T-helper 17 cell (primary cell): ENCODE results near the gene SERPINB12. TPM values are rescaled to one million over a fixed set of nuclear protein-coding genes. Genes with fewer than 3 reads are reported as not detected.

Source experiments
- ATAC-seq: fragments of 150-1000 bp; cut with Tn5 transposase; 2 replicates; pipeline ENCODE4 v1.10.0; 2021; ENCODE audit warnings: mild to moderate bottlenecking, moderate library complexity
- DNase-seq, 3 donors: peaks; one replicate each; pipeline versions ENCODE4 v3.0.0 to v3.0.0-alpha.2; 2020 to 2021
- H3K9me3 ChIP-seq: one replicate; pipeline ENCODE4 v1.7.0; 2013; ENCODE audit warnings: low read length, mild to moderate bottlenecking; ENCODE audit not compliant: control insufficient read depth, poor library complexity, severe bottlenecking
- H3K27ac Mint-ChIP-seq: one replicate; pipeline ENCODE4 v1.8.0; 2022; ENCODE audit warnings: mild to moderate bottlenecking, moderate library complexity, mixed read lengths
- H3K27me3 Mint-ChIP-seq: one replicate; pipeline ENCODE4 v1.8.0; 2022; ENCODE audit warnings: mixed read lengths
- H3K36me3 Mint-ChIP-seq: one replicate; pipeline ENCODE4 v1.8.0; 2022; ENCODE audit warnings: low read depth, mixed read lengths
- H3K4me1 Mint-ChIP-seq: one replicate; pipeline ENCODE4 v1.8.0; 2022; ENCODE audit warnings: mild to moderate bottlenecking, mixed read lengths
- H3K4me3 Mint-ChIP-seq: one replicate; pipeline ENCODE4 v1.8.0; 2022; ENCODE audit warnings: mild to moderate bottlenecking, moderate library complexity, mixed read lengths
- total RNA-seq, 4 donors: library from RNA in 2 of 4; stranded (reverse) in 2 of 4; gene quantifications; one replicate each; pipeline ENCODE4 v1.2.3 and lab custom pipeline; 2022 to 2026

The SERPINB12 gene
- total RNA-seq, 2 donors from 2014 or later = not detected

- DNase-seq (no peak), ATAC-seq (no peak)
- Mint-ChIP-seq H3K27ac (no peak overlapping the region), H3K4me3 (no peak overlapping the region), H3K4me1 (no peaks in the 10 kb centered on the region), H3K27me3 (peaks cover 49% of the 10 kb centered on the region), H3K36me3 (peaks cover 2% of the 10 kb centered on the region)
- H3K9me3 ChIP-seq = no peaks in the 10 kb centered on the region
These were observed 21.9 kb downstream of the SERPINB12 start for GRCh38 chr18:63564021-63564420.

DNA sequence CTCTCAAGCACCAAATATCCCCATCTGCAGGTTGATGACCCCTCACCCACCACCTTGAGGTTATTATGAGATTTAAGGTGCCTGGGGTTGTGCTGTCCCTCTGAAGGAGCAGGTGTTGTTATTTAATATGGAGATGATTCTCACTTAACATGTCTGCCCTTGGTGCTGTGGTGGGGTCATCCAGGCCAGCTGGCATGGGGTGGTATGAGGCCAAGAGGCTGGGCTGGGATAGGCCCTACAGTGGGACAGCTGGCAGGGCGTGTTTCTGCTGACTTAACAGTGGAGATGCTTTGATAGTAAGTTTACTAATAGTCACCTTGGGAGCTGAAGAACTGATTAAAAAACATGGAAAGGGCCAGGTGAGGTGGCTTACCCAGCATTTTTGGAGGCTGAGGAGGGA is 22.4 kb downstream of the SERPINB12 start:
- no peaks in the 10 kb centered on the region for H3K9me3 ChIP-seq
- DNase-seq (no peak), ATAC-seq (no peak)
- Mint-ChIP-seq H3K36me3 (peaks cover 2% of the 10 kb centered on the region), H3K27me3 (peaks cover 47% of the 10 kb centered on the region), H3K4me3 (no peak overlapping the region), H3K4me1 (no peaks in the 10 kb centered on the region), H3K27ac (no peak overlapping the region)

- ATAC-seq = no peak
- H3K4me1 Mint-ChIP-seq = no peaks in the 10 kb centered on the region
- H3K36me3 Mint-ChIP-seq = peaks cover 2% of the 10 kb centered on the region
- DNase-seq = no peak
- H3K4me3 Mint-ChIP-seq = no peak overlapping the region
- H3K27me3 Mint-ChIP-seq = peaks cover 60% of the 10 kb centered on the region
- H3K27ac Mint-ChIP-seq = no peak overlapping the region
- no peaks in the 10 kb centered on the region for H3K9me3 ChIP-seq
These were observed 25.1 kb downstream of the SERPINB12 start for GRCh38 chr18:63567276-63567675.

GRCh38 chr18:63567825-63568224 is 25.7 kb downstream of the SERPINB12 start:
- ATAC-seq (no peak), DNase-seq (no peak)
- H3K9me3 ChIP-seq = no peaks in the 10 kb centered on the region
- peaks cover 61% of the 10 kb centered on the region for H3K27me3 Mint-ChIP-seq
- H3K4me1 Mint-ChIP-seq = no peaks in the 10 kb centered on the region
- H3K27ac Mint-ChIP-seq = no peak overlapping the region
- peaks cover 2% of the 10 kb centered on the region for H3K36me3 Mint-ChIP-seq
- no peak overlapping the region for H3K4me3 Mint-ChIP-seq

GRCh38 chr18:63570721-63571120 is 28.6 kb downstream of the SERPINB12 start:
- Mint-ChIP-seq H3K27ac (no peak overlapping the region), H3K4me3 (no peak overlapping the region), H3K27me3 (peaks cover 53% of the 10 kb centered on the region), H3K36me3 (peaks cover 2% of the 10 kb centered on the region), H3K4me1 (no peaks in the 10 kb centered on the region)
- no peaks in the 10 kb centered on the region for H3K9me3 ChIP-seq
- ATAC-seq (no peak), DNase-seq (no peak)

DNA sequence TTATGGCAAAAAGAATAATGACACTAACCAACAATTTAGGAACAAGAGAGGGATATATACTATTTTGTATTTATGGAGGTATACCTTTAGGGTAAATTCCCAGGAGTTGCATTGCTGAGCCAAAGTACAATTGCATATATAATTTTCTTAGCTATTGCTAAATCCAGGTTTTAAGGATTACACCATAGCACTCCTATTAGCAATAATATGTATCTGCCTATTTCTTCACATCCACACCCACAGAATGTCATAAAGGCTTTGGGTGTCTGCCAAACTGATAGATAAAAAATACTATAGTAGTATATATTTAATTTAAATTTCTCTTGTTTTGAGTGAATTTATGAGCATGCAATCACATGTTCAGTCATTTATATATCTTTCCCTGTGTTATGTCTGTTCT is 33.5 kb downstream of the SERPINB12 start:
- no peak for ATAC-seq
- H3K36me3 Mint-ChIP-seq = no peaks in the 10 kb centered on the region
- H3K4me3 Mint-ChIP-seq = no peak overlapping the region
- peaks cover 41% of the 10 kb centered on the region for H3K27me3 Mint-ChIP-seq
- no peaks in the 10 kb centered on the region for H3K9me3 ChIP-seq
- no peak overlapping the region for H3K27ac Mint-ChIP-seq
- DNase-seq = no peak
- no peaks in the 10 kb centered on the region for H3K4me1 Mint-ChIP-seq

DNA sequence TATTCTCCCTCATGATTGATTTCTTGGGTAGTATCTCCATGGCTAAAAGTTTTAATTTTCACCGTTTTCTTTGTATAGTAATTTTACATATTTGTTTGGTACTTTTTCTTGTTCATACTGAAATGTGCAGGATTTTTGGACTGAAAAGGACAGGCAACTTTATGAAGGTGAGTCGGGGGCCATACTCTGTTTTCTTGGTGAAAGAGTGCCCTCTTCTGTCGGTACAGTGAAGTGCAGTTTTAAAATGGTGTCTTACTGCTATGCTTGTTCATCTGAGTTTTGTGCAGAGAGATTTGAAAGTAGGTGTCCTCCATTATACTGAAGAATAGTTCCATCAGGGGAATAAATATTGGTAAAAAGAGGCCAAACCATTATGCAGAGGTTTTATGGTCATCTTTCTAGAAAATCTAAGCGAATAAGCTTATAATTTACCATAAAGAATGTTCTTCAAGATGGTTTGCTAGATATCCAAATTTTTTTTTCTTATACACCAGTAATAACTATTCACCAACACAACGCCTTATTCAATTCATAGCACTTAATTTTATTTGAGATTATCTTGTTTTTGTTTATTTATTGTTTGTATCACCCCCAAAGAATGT is 36.3 kb downstream of the SERPINB12 start:
- H3K4me1 Mint-ChIP-seq = no peaks in the 10 kb centered on the region
- H3K27ac Mint-ChIP-seq = no peak overlapping the region
- no peaks in the 10 kb centered on the region for H3K36me3 Mint-ChIP-seq
- H3K9me3 ChIP-seq = no peaks in the 10 kb centered on the region
- peaks cover 40% of the 10 kb centered on the region for H3K27me3 Mint-ChIP-seq
- DNase-seq = no peak
- ATAC-seq = no peak
- H3K4me3 Mint-ChIP-seq = no peak overlapping the region

DNA sequence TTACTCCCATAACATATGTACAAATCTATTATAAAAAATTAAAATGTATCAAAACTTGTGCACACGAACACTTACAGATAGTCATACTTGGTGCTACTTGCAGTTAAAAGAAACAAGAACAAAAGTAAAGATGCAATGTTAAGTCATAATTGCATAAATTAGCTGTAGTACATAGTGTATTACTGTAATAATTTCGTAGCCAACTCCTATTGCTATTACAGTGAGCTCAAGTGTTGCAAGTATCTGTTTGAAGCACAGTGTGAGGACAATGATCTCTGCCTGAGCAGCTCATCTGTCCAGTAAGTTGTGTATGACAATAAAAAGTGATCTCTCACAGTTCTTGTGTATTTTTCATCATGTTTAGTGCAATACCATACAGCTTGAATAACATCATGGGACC is 37.4 kb downstream of the SERPINB12 start:
- H3K27ac Mint-ChIP-seq = no peak overlapping the region
- H3K36me3 Mint-ChIP-seq = no peaks in the 10 kb centered on the region
- H3K4me1 Mint-ChIP-seq = no peaks in the 10 kb centered on the region
- ATAC-seq (no peak), DNase-seq (no peak)
- H3K27me3 Mint-ChIP-seq = peaks cover 45% of the 10 kb centered on the region
- no peaks in the 10 kb centered on the region for H3K9me3 ChIP-seq
- no peak overlapping the region for H3K4me3 Mint-ChIP-seq

- ATAC-seq = no peak
- Mint-ChIP-seq H3K4me1 (peaks cover 2% of the 10 kb centered on the region), H3K4me3 (no peak overlapping the region), H3K36me3 (no peaks in the 10 kb centered on the region), H3K27me3 (peaks cover 29% of the 10 kb centered on the region), H3K27ac (no peak overlapping the region)
- H3K9me3 ChIP-seq = no peaks in the 10 kb centered on the region
- no peak for DNase-seq
These were observed 43.8 kb downstream of the SERPINB12 start for GRCh38 chr18:63585988-63586387.

DNA sequence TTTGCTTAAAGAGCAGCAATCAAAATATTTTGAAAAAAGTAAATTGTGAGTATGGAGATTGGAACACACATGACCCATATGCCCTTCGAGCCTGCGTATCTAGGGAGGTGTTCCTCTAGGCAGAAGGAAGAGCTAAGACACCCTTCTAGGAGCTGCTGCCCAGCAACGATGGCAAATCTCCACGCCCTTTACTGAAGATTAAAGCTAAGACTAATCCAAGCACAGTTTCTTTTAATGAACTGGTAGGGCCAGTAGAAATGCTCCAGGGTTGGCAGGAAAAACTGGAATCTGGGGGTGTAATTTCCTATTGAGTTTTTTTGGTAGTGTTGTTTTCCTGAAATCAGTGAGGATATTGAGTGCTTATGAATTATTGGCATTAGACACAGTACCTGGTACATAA is 44.3 kb downstream of the SERPINB12 start:
- ATAC-seq (no peak), DNase-seq (no peak)
- Mint-ChIP-seq H3K4me1 (peaks cover 2% of the 10 kb centered on the region), H3K27ac (no peak overlapping the region), H3K27me3 (peaks cover 24% of the 10 kb centered on the region), H3K36me3 (no peaks in the 10 kb centered on the region), H3K4me3 (no peak overlapping the region)
- no peaks in the 10 kb centered on the region for H3K9me3 ChIP-seq

GRCh38 chr18:63586966-63587365 is 44.8 kb downstream of the SERPINB12 start, which contains the start of gene SERPINB13:
SERPINB13 (plus strand) TSS chr18:63587343; CDS start chr18:63588668, 1,325 bp downstream.
- H3K4me3 Mint-ChIP-seq = no peak within 1 kb of the TSS
- H3K27me3 Mint-ChIP-seq = peaks cover 22% of the 10 kb centered on the region
- no peaks in the 10 kb centered on the region for H3K9me3 ChIP-seq
- ATAC-seq (no peak), DNase-seq (no peak)
- H3K36me3 Mint-ChIP-seq = no peaks in the 10 kb centered on the region
- H3K4me1 Mint-ChIP-seq = peaks cover 2% of the 10 kb centered on the region
- no peak within 1 kb of the TSS for H3K27ac Mint-ChIP-seq

GRCh38 chr18:63588909-63589308 is 46.7 kb downstream of the SERPINB12 start:
- Mint-ChIP-seq H3K4me3 (no peak overlapping the region), H3K36me3 (no peaks in the 10 kb centered on the region)

GRCh38 chr18:63590373-63590772 is 48.2 kb downstream of the SERPINB12 start:
- ATAC-seq = no peak

More at GRCh38 chr18:63588909-63589308, 46.7 kb downstream of the SERPINB12 start:
- H3K9me3 ChIP-seq = no peaks in the 10 kb centered on the region
- DNase-seq = no peak
- H3K4me1 Mint-ChIP-seq = peaks cover 2% of the 10 kb centered on the region
- no peak for ATAC-seq
- H3K27ac Mint-ChIP-seq = no peak overlapping the region
- H3K27me3 Mint-ChIP-seq = peaks cover 30% of the 10 kb centered on the region

DNA sequence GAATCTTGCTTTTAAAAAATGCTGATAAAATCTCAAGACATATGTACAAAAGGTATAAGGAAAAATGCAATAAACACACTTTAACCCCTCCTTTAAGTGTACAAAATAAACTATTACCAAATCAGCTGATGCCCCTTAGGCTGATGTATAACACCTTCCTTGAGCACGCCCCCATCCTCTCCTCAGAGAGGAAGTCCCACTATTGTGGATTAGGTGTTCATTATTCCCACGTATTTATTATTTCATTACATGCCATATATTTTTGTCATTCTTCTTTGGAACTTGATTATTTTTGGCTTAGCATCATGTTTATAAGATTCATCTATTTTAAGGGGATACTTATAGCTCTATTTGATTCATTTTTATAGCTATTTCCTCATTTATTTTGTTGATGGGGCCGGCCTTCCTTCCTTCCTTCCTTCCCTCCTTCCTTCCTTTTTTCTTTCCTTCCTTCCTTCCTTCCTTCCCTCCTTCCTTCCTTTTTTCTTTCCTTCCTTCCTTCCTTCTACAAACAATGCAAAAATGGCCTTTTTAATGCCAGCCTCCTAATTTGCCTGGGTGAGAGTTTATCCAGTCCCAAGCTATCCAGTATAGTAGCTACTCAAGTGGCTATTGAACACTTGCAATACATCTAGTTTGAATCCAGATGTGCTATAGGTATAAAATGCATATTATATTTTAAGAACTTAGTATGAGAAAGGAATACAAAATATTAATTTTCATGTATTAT is 49.0 kb downstream of the SERPINB12 start:
- ATAC-seq = no peak

More at GRCh38 chr18:63590373-63590772, 48.2 kb downstream of the SERPINB12 start:
- H3K4me1 Mint-ChIP-seq = peaks cover 2% of the 10 kb centered on the region
- no peaks in the 10 kb centered on the region for H3K9me3 ChIP-seq
- H3K27ac Mint-ChIP-seq = no peak overlapping the region
- no peak for DNase-seq
- peaks cover 23% of the 10 kb centered on the region for H3K27me3 Mint-ChIP-seq
- H3K36me3 Mint-ChIP-seq = no peaks in the 10 kb centered on the region
- H3K4me3 Mint-ChIP-seq = no peak overlapping the region

More for the DNA sequence above, 49.0 kb downstream of the SERPINB12 start:
- Mint-ChIP-seq H3K27ac (no peak overlapping the region), H3K27me3 (peaks cover 17% of the 10 kb centered on the region), H3K36me3 (no peaks in the 10 kb centered on the region), H3K4me3 (no peak overlapping the region), H3K4me1 (peaks cover 2% of the 10 kb centered on the region)
- DNase-seq = no peak
- H3K9me3 ChIP-seq = no peaks in the 10 kb centered on the region
